ENCODE data around the gene IGSF9B. TPM values are rescaled to one million over a fixed set of nuclear protein-coding genes. Genes with fewer than 3 reads are reported as not detected.

The IGSF9B gene
- total RNA-seq, 1 donor = 0.81 TPM

- no peak for DNase-seq (ENCODE audit: low read depth in 2 of 3, low spot score in 2 of 3)
Observed at GRCh38 chr11:133961890-133962289, 5.1 kb upstream of the IGSF9B start.

- DNase-seq (ENCODE audit: low read depth in 2 of 3, low spot score in 2 of 3) = peak in 1 of 3 donors; percentile 53
Observed at GRCh38 chr11:133957900-133958299, 1.1 kb upstream of the IGSF9B start.

GRCh38 chr11:133955945-133956421 is 785 bp downstream of the IGSF9B start:
- DNase-seq (ENCODE audit: low read depth in 2 of 3, low spot score in 2 of 3) = no peak

GRCh38 chr11:133955081-133955891 is 1.5 kb downstream of the IGSF9B start:
- DNase-seq (ENCODE audit: low read depth in 2 of 3, low spot score in 2 of 3) = peak in 1 of 3 donors; percentile 34

- no peak for DNase-seq (ENCODE audit: low read depth in 2 of 3, low spot score in 2 of 3)
Observed at GRCh38 chr11:133953999-133954398, 2.8 kb downstream of the IGSF9B start.

GRCh38 chr11:133953547-133953946 is 3.2 kb downstream of the IGSF9B start:
- no peak for DNase-seq (ENCODE audit: low read depth in 2 of 3, low spot score in 2 of 3)

- DNase-seq (ENCODE audit: low read depth in 2 of 3, low spot score in 2 of 3) = no peak
Observed at GRCh38 chr11:133952199-133953190, 4.3 kb downstream of the IGSF9B start.

- no peak for DNase-seq (ENCODE audit: low read depth in 2 of 3, low spot score in 2 of 3)
Observed at GRCh38 chr11:133951327-133952198, 5.2 kb downstream of the IGSF9B start.

- no peak for DNase-seq (ENCODE audit: low read depth in 2 of 3, low spot score in 2 of 3)
Observed at GRCh38 chr11:133950874-133951326, 5.9 kb downstream of the IGSF9B start.

GRCh38 chr11:133950421-133950820 is 6.3 kb downstream of the IGSF9B start:
- no peak for DNase-seq (ENCODE audit: low read depth in 2 of 3, low spot score in 2 of 3)

- no peak for DNase-seq (ENCODE audit: low read depth in 2 of 3, low spot score in 2 of 3)
Observed at GRCh38 chr11:133949129-133949528, 7.6 kb downstream of the IGSF9B start.

GRCh38 chr11:133948711-133949110 is 8.1 kb downstream of the IGSF9B start:
- DNase-seq (ENCODE audit: low read depth in 2 of 3, low spot score in 2 of 3) = no peak

- peak in 2 of 3 donors; percentile 49 to 76 for DNase-seq (ENCODE audit: low read depth in 2 of 3, low spot score in 2 of 3)
Observed at GRCh38 chr11:133947321-133947756, 9.4 kb downstream of the IGSF9B start.

GRCh38 chr11:133946541-133947318 is 10.0 kb downstream of the IGSF9B start:
- no peak for DNase-seq (ENCODE audit: low read depth in 2 of 3, low spot score in 2 of 3)

- DNase-seq (ENCODE audit: low read depth in 2 of 3, low spot score in 2 of 3) = no peak
Observed at GRCh38 chr11:133946051-133946450, 10.7 kb downstream of the IGSF9B start.

GRCh38 chr11:133945087-133945974 is 11.4 kb downstream of the IGSF9B start:
- peak in 2 of 3 donors; percentile 39 to 63 for DNase-seq (ENCODE audit: low read depth in 2 of 3, low spot score in 2 of 3)

- DNase-seq (ENCODE audit: low read depth in 2 of 3, low spot score in 2 of 3) = no peak
Observed at GRCh38 chr11:133943950-133944698, 12.6 kb downstream of the IGSF9B start.

GRCh38 chr11:133942577-133942976 is 14.2 kb downstream of the IGSF9B start:
- DNase-seq (ENCODE audit: low read depth in 2 of 3, low spot score in 2 of 3) = no peak

All from hematopoietic multipotent progenitor cell (in vitro differentiated cells).